Sigmoid colon (tissue), 3 donors: ENCODE measurements around the gene TOX2.

Experiments
- CTCF ChIP-seq, 4 experiments: fragments of 450-650 bp in 3 of 4; fragments of 200-600 bp in 1 of 4; IDR thresholded peaks; one replicate each; pipeline ENCODE4 v1.5.1; 2016 to 2019; ENCODE audit warnings: antibody characterized with exemption in 4 of 4, mild to moderate bottlenecking in 3 of 4, moderate library complexity in 2 of 4
- POLR2A ChIP-seq, 2 donors: fragments of 450-650 bp; IDR thresholded peaks; one replicate each; pipeline ENCODE4 v1.6.1; 2016; ENCODE audit warnings: antibody characterized with exemption in 2 of 2, mild to moderate bottlenecking in 2 of 2, moderate library complexity in 2 of 2

GRCh38 chr20:44051661-44052000, 137.0 kb downstream of the TOX2 start:
- no peak for TF ChIP-seq POLR2A (IDR thresholded peaks at IDR 0.05)
- no peak for TF ChIP-seq CTCF (IDR thresholded peaks at IDR 0.05)
